Fibroblast of skin of left biceps (primary cell): Measurements from ENCODE around the gene TBX18.

Experiments
- DNase-seq, 2 experiments: peaks; one replicate each; pipeline ENCODE4 v3.0.0-alpha.2; 2013; ENCODE audit warnings: low read depth in 2 of 2

TBX18 gene

DNA sequence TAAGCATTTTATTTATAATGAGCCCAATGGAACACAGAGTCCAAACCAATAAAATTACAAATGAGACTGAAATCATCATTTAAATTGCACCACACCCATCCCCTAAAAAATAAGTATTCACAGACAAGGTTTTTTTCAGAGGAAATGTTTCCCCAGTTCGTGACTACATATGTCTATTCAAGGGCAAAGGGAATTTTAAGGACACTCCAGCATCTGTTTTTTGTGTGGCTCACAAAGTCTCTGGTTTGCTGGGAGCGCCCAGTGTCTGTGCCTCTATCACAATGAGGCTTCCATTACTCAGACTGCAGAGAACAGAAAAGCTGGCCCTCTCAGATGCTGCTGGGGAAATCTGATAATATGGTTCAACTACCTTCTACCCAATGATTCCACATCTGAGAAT lies 16.0 kb downstream of the TBX18 start:
- no peak for DNase-seq

DNA sequence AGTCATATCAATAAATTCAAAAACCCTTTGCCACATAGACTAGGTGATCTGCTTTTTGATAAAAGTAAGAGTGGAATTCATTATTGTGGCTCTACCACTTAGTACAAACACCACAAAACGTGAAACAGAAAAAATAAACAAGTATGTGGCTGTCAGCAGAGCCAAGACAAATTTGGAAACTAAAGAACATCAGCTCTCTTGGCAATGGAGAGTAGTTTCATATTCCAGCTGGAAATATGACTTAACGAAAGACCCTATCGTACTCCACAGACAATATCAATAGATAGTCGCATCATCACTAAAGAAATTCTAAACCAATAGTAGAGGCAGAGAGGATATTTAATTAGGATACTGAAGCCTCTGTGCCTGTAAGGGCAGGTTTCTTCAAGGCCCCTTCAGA lies 20.8 kb downstream of the TBX18 start:
- DNase-seq = no peak

GRCh38 chr6:84740385-84740784 lies 24.0 kb downstream of the TBX18 start:
- DNase-seq = no peak

GRCh38 chr6:84739866-84740208 lies 24.6 kb downstream of the TBX18 start:
- no peak for DNase-seq

DNA sequence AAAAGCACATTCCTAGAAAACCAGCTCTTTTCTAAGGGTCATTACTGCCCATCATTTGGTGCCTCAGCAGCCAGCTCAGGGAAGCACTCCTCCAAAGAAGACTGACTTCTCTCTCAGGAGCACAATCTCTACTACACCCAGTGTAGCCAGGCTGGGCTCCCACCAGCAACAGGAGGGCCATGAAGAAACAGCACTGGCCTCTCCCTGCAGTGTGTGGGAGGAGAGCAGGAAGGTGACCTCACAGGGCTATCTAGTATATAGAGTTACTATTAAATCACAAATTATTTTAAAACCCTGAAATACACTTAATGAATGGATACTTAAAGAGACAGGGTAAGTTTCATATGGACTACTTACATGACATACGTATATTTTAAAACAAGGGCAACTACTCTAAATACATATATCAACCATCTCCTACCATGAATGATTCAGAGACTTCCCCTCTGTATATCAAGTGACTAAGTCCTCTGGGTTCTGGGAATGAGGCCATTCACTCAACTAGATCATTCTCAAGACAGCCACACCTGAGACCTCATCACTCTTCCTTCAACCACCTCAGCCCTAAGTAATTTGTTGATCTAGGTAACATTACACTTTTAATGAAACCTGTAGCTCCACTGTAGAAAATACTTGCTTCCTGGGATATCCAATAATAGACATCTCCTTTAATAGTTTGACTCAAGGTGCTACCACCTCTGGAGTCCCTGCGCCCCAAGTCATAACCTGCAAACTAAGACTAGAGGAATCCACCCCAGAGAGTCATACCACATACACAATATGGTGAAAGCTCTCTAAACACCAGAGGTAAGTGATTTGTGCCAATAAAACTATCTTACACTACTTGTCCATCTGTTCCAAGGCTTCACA lies 25.2 kb downstream of the TBX18 start:
- DNase-seq = no peak

DNA sequence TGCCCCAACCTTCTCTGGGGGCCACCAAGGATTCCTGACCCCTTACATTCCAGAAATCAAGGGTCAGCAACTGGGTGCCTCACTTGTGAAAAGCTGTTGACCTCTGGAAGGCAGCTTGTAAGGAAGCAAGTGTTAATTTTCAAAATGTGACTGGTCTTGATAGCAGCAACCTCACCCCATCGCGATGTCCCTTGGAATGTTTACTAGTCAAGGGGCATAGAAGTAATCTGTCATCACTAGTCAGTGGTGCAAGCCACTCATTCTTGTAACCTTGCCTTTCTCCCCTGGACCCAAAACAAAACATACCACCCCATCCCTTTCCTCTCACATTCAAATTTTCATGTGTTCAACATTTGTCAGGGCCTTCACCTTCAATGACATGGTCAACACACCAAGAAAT lies 30.5 kb downstream of the TBX18 start:
- DNase-seq = no peak

- no peak for DNase-seq
These were observed 32.5 kb downstream of the TBX18 start for GRCh38 chr6:84731901-84732300.

DNA sequence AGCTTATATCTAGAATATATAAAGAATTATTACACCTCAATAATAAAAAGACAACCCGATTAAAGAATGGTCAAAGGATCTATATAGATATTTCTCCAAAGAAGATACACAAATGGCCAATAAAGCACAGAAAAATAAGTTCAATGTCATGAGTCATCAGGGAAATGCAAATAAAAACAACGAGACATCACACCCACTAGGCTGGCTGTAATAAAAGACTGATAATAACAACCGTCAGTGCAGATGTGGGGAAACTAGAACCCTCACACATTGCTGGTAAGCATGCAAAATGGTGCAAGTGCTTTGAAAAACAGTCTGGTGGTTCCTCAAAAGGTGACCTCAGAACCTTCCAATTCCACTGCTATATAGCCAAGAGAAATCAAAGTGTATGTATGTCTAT lies 33.0 kb downstream of the TBX18 start:
- no peak for DNase-seq

GRCh38 chr6:84728602-84729001 lies 35.8 kb downstream of the TBX18 start:
- no peak for DNase-seq

GRCh38 chr6:84719152-84719551 lies 45.2 kb downstream of the TBX18 start:
- DNase-seq = no peak

- DNase-seq = no peak
These were observed 46.1 kb downstream of the TBX18 start for GRCh38 chr6:84718038-84718955.

- no peak for DNase-seq
These were observed 55.3 kb downstream of the TBX18 start for GRCh38 chr6:84709121-84709520.

GRCh38 chr6:84707171-84707570 lies 57.2 kb downstream of the TBX18 start:
- no peak for DNase-seq

GRCh38 chr6:84696166-84696565 lies 68.2 kb downstream of the TBX18 start:
- peak; percentile 33 to 35 for DNase-seq

DNA sequence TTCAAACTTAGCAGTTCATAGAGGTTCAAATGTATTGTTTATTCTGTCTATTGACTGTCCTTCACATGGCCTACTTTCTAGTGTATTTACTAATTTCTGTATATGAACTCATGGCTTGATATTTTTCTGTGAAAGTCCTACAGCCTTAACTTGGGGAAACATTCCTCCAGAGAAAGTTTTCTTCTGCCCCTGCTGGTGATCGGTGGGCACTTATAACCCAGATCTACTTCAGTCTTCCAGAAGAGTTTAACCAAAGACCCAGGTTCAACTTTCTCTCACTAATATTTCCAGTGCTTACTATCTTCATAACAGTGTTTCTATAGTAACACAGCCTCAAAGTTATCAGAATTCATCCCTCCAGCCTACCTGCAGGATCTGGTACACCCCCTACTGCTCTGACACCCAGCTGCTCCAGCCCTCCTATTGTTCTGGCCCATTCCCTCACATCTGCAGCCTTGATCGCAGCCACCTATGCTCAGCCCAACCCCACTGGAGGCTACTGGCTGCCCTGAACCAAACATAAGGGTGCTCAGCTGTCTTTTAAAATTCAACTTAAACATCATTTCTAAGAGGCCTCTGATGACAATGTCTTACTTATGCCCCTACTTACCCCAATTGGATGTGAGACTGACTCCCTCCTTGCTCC lies 72.3 kb downstream of the TBX18 start:
- no peak for DNase-seq

DNA sequence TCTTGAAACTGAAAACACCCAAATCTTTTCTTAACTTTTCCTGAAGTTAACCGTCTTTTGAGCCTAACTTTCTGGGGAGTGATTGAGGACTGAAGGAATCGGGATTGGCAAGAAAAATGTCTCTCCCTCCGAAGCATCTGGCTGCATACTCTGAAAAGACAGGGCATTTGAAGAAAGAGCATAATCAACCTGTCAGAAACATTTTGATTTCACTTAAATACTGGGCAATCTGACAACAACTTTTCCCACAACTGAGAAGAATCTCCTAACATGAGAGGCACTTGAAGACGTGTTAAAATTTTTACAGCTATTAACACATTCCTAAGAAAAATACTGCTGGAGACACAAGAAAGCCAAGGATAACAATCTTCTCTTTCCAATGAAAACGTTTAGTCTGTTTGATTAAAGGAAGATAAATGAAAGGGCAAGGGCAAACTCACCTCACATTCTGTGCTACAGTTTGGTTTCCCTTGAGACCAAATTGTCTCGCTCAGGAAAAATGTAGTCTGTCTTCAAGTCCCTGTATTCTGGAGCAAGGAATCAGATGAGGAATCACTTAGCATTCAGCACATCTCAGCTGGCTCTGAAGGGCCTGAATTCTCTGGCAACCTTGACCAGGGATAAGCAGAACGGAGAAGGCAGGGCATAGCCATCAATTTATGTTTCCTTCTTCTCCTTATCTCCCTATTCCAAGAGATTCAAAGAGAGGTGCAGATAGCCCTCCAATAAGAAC lies 76.1 kb downstream of the TBX18 start:
- DNase-seq = peak; percentile 88 to 93

GRCh38 chr6:84687431-84687830 lies 77.0 kb downstream of the TBX18 start:
- DNase-seq = no peak

GRCh38 chr6:84685983-84686584 lies 78.3 kb downstream of the TBX18 start:
- no peak for DNase-seq

DNA sequence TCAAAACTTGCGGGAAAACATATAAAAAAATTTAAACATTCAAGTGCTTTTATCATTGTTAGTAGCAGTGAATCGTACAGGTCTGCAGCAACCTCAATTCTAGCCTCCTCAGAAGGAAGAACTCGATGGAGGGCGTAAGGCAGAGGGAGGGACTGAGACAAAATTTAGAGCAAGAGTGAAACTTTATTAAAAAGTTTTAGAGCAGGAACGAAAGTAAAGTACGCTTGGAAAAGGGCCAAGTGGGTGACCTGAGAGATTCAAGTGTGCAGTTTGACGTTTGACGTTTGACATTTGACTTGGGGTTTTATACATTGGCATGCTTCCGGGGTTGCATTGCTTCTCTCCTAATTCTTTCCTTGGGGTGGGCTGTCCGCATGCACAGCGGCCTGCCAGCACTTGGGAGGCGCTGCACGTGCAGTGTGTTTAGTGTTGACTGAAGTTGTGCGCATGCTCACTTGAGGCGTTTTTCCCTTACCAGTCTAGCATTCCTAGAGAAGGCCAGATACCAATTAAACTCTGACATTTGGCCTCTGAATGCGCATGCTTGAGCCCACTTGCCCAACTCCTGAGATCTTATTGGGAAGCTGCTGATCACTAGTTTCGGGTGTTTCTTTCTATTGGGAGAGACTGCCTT lies 82.6 kb downstream of the TBX18 start:
- no peak for DNase-seq

GRCh38 chr6:84675651-84676050 lies 88.7 kb downstream of the TBX18 start:
- DNase-seq = no peak

GRCh38 chr6:84674395-84674794 lies 90.0 kb downstream of the TBX18 start:
- no peak for DNase-seq
